Colonic mucosa (tissue), 4 donors: ENCODE results near the gene CDH26. TPM values are rescaled to one million over a fixed set of nuclear protein-coding genes. Genes with fewer than 3 reads are reported as not detected.

Experiments
- DNase-seq: peaks from one replicate; pipeline ENCODE4 v3.0.0-alpha.2; 2020
- H3K27ac ChIP-seq: fragments of 200-600 bp; one replicate; pipeline ENCODE4 v1.8.0; 2021
- H3K27me3 ChIP-seq: fragments of 200-600 bp; one replicate; pipeline ENCODE4 v1.8.0; 2021
- H3K36me3 ChIP-seq: fragments of 200-600 bp; one replicate; pipeline ENCODE4 v1.8.0; 2021
- H3K4me1 ChIP-seq: fragments of 200-600 bp; one replicate; pipeline ENCODE4 v1.8.0; 2021; ENCODE audit warnings: mild to moderate bottlenecking
- H3K4me3 ChIP-seq: fragments of 200-600 bp; one replicate; pipeline ENCODE4 v1.8.0; 2021
- H3K9ac ChIP-seq, 2 donors: one replicate each; pipeline ENCODE4 v1.7.0; 2013; ENCODE audit warnings: control low read depth in 2 of 2, low read depth in 2 of 2, low read length in 2 of 2
- H3K9me3 ChIP-seq: fragments of 200-600 bp; one replicate; pipeline ENCODE4 v1.8.0; 2021
- CTCF ChIP-seq: fragments of 200-600 bp; IDR thresholded peaks from one replicate; pipeline ENCODE4 v1.8.0; 2022; ENCODE audit warnings: antibody characterized with exemption, mild to moderate bottlenecking
- intact Hi-C: fragments of 100-400 bp; cut with DNase I; formaldehyde crosslinking; loops from one replicate; pipeline ENCODE4 v1.14.1; 2022
- total RNA-seq, 2 donors: library from RNA; stranded (reverse); fragmentation: NEBNext Ultra II Directional in 1 of 2; extraction: Animal tissue kit (Norgen Biotek cat#: 25700) in 1 of 2; gene quantifications; one replicate each; pipeline ENCODE4 v1.2.1, GENCODE V29; 2021
- donor health status: healthy.
- donor health status: DM: no; HTN: no; CAD: no.
- donor health status: DM: no; HTN: no; CAD: no.

Gene CDH26
- total RNA-seq, 2 donors from 2014 or later = 0.27 to 0.45 TPM

- no peak for DNase-seq
- Histone ChIP-seq H3K4me3 (no peak overlapping the region), H3K4me1 (no peaks in the 10 kb centered on the region), H3K9ac (no peak overlapping the region), H3K36me3 (no peaks in the 10 kb centered on the region), H3K27me3 (no peaks in the 10 kb centered on the region), H3K9me3 (no peaks in the 10 kb centered on the region), H3K27ac (no peak overlapping the region)
- intact Hi-C loops = loop anchor here (5.0 kb wide), 1 partner anchor 206 kb away; no protein-coding TSS in a partner anchor
- no peak for TF ChIP-seq CTCF
These were observed 98.3 kb downstream of the CDH26 start for GRCh38 chr20:60056407-60057122.

- Histone ChIP-seq H3K36me3 (no peaks in the 10 kb centered on the region), H3K27me3 (no peaks in the 10 kb centered on the region), H3K4me3 (no peak overlapping the region), H3K9me3 (no peaks in the 10 kb centered on the region), H3K4me1 (no peaks in the 10 kb centered on the region), H3K27ac (no peak overlapping the region), H3K9ac (no peak overlapping the region)
- DNase-seq = peak; percentile 52
- TF ChIP-seq CTCF = peak; percentile 83
- intact Hi-C loops = loop anchor here (5.0 kb wide), 1 partner anchor 205 kb away; no protein-coding TSS in a partner anchor
These were observed 99.1 kb downstream of the CDH26 start for GRCh38 chr20:60057123-60057865.

GRCh38 chr20:60057866-60058807, 99.9 kb downstream of the CDH26 start:
- Histone ChIP-seq H3K36me3 (no peaks in the 10 kb centered on the region), H3K4me1 (no peaks in the 10 kb centered on the region), H3K27ac (no peak overlapping the region), H3K4me3 (no peak overlapping the region), H3K9ac (no peak overlapping the region), H3K9me3 (no peaks in the 10 kb centered on the region), H3K27me3 (no peaks in the 10 kb centered on the region)
- TF ChIP-seq CTCF = no peak
- DNase-seq = no peak
- intact Hi-C loops = loop anchor here (5.0 kb wide), 1 partner anchor 204 kb away; no protein-coding TSS in a partner anchor

GRCh38 chr20:60058879-60059278, 100.7 kb downstream of the CDH26 start:
- H3K4me1 ChIP-seq = no peaks in the 10 kb centered on the region
- no peaks in the 10 kb centered on the region for H3K36me3 ChIP-seq
- intact Hi-C loops = loop anchor here (5.0 kb wide), 1 partner anchor 203 kb away; no protein-coding TSS in a partner anchor
- no peaks in the 10 kb centered on the region for H3K27me3 ChIP-seq
- TF ChIP-seq CTCF = no peak
- H3K4me3 ChIP-seq = no peak overlapping the region
- H3K9ac ChIP-seq = no peak overlapping the region
- H3K9me3 ChIP-seq = no peaks in the 10 kb centered on the region
- H3K27ac ChIP-seq = no peak overlapping the region
- no peak for DNase-seq

GRCh38 chr20:60060006-60060557, 101.9 kb downstream of the CDH26 start:
- intact Hi-C loops = no loop called here

More at GRCh38 chr20:60060006-60060557, 101.9 kb downstream of the CDH26 start:
- DNase-seq = no peak
- Histone ChIP-seq H3K27ac (no peak overlapping the region), H3K36me3 (no peaks in the 10 kb centered on the region), H3K9me3 (no peaks in the 10 kb centered on the region), H3K4me3 (no peak overlapping the region), H3K9ac (no peak overlapping the region), H3K27me3 (no peaks in the 10 kb centered on the region), H3K4me1 (no peaks in the 10 kb centered on the region)
- TF ChIP-seq CTCF = no peak
